ENCODE measurements around the gene FOXRED1. TPM values are rescaled to one million over a fixed set of nuclear protein-coding genes. Genes with fewer than 3 reads are reported as not detected.

Gene FOXRED1
- total and polyA plus RNA-seq, 2 of the 13 experiments (the other 11 are each of a cell fraction or from before 2014, with no cell fraction given), result 29.6 to 42.9 TPM

DNA sequence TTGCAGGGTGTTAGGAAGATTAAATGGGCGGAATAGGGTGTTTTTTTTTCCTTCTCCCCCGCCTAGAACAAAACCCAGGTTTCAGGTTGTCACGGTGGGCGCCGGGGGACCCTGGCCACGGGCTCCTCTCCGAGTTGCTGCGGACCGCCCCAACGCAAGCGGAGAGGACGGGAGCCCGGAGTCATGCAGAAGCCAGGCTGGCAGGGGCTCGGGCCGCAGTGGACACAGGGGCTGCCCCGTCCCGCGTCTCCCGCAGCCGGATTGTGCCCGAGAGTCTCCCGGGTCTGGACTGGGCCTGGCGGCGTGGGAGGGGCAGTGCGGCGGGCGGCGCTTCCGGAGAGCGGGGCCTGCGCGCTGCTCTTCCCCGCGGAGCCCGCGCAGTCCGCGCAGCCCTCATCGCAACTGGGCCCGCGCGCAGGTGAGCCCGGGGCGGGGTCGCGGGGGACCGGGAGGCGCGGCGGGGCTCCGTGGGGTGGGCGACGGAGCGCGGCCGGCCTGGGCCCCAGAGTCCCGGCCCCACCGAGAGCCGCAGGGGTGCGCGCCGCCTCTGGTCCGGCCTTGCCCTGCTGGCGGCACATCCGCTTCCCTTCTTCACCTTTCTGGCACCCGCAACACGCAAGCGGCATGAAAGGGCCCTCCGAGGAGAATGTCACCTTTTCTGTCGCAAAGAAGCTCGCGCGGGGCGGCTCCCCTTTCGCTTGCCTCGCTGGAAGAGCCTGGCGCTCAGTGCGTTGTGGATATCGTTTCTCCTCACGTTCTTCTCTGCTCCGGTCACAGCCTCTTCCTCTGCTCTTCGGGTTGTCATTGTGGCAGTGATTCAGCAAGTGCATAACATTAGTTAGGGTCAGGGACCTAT is 14.0 kb downstream of the FOXRED1 start, which contains the start of gene TIRAP (continued):
- TF ChIP-seq, protein P1, sequence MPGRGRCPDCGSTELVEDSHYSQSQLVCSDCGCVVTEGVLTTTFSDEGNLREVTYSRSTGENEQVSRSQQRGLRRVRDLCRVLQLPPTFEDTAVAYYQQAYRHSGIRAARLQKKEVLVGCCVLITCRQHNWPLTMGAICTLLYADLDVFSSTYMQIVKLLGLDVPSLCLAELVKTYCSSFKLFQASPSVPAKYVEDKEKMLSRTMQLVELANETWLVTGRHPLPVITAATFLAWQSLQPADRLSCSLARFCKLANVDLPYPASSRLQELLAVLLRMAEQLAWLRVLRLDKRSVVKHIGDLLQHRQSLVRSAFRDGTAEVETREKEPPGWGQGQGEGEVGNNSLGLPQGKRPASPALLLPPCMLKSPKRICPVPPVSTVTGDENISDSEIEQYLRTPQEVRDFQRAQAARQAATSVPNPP (CRISPR knock-in tag; IDR thresholded peaks at IDR 0.05), result 0 out of 2 replicates have a peak, but pooled peaks have one; percentile 75
- TF ChIP-seq ZSCAN20 (CRISPR knock-in tag; IDR thresholded peaks at IDR 0.05; ENCODE audit: borderline replicate concordance), result 0 out of 2 replicates have a peak, but pooled peaks have one; percentile 65
- TF ChIP-seq ZNF431 (CRISPR knock-in tag; IDR thresholded peaks at IDR 0.05; ENCODE audit: borderline replicate concordance, low read depth), result 0 out of 2 replicates have a peak, but pooled peaks have one; percentile 37
- TF ChIP-seq ZNF547 (CRISPR knock-in tag; IDR thresholded peaks at IDR 0.05), result peak; percentile 73; the same call in 1 of the 2 replicates
- TF ChIP-seq ZNF549 (CRISPR knock-in tag; IDR thresholded peaks at IDR 0.05), result no peak
- TF ChIP-seq ZBTB1 (CRISPR knock-in tag; IDR thresholded peaks at IDR 0.05; ENCODE audit: borderline replicate concordance), result no peak
- TF ChIP-seq ZNF672 (CRISPR knock-in tag; IDR thresholded peaks at IDR 0.05), result 0 out of 2 replicates have a peak, but pooled peaks have one; percentile 62
- no peak for TF ChIP-seq RCOR2 (CRISPR knock-in tag; IDR thresholded peaks at IDR 0.05)
- TF ChIP-seq ARID4A (CRISPR knock-in tag; IDR thresholded peaks at IDR 0.05; ENCODE audit: borderline replicate concordance), result peak; percentile 65; the same call in 1 of the 2 replicates
- TF ChIP-seq DMAP1 (CRISPR knock-in tag; IDR thresholded peaks at IDR 0.05), result peak; percentile 67; the same call in 1 of the 2 replicates
- TF ChIP-seq ZC3H13 (CRISPR knock-in tag; IDR thresholded peaks at IDR 0.05), result peak; percentile 91
- peak; percentile 46 for TF ChIP-seq AGO2 (optimal IDR thresholded peaks at IDR 0.05; ENCODE audit: low read depth, low read length)
- TF ChIP-seq ZNF274 (CRISPR knock-in tag; IDR thresholded peaks at IDR 0.05), result 0 out of 2 replicates have a peak, but pooled peaks have one; percentile 44
- TF ChIP-seq ATF4 (CRISPR knock-in tag; IDR thresholded peaks at IDR 0.05), result no peak; a peak in 1 of 4 replicates

Data from HepG2 (cell line).